ENCODE data around the gene FERMT1. TPM values are rescaled to one million over a fixed set of nuclear protein-coding genes. Genes with fewer than 3 reads are reported as not detected.

Gene FERMT1
- total and polyA plus RNA-seq, 2 of the 13 experiments (the other 11 are each of a cell fraction or from before 2014, with no cell fraction given), result 15.8 to 29.5 TPM

DNA sequence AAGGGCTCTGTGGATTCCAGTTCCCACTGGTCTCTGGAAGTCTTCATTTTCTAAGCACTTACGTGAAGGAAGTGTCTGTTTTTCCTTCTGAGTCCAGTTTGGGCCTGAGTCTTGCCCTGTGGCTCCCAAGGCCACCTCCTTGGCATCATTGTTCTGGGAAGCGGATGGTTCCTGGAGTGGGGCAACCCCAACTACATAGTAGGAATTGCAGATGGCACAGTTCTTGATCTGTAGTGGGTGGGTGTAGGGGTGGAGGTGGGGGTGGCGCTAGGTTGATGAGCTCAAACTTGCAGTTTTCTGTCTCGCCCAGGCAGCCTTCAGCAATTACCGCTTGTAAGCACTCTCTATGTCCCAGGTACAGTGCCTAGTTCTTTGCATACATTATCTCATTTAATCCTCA is 7.2 kb upstream of the FERMT1 start:
- Histone ChIP-seq H3K27me3 (ENCODE audit: control insufficient read depth in 1 of 2, insufficient read depth in 2 of 2, low read length in 2 of 2) (peaks cover 4 to 11% of the 10 kb centered on the region in 2 experiments; a peak in 4 of 5 replicates), H3K4me1 (ENCODE audit: insufficient read depth, low read length) (no peaks in the 10 kb centered on the region), H3K4me2 (ENCODE audit: low read depth, low read length) (no peak overlapping the region), H2AFZ (ENCODE audit: low read length) (no peak overlapping the region), H3K36me3 (replicated peaks in 1 of 2; ENCODE audit: control insufficient read depth in 1 of 2, insufficient read depth in 2 of 2, low read length in 2 of 2) (no peaks in the 10 kb centered on the region), H3K9me3 (ENCODE audit: low read length) (no peaks in the 10 kb centered on the region), H3K4me3 (replicated peaks in 1 of 3; ENCODE audit: insufficient read depth in 1 of 3, low read depth in 2 of 3, low read length in 3 of 3) (no peak overlapping the region), H3K9ac (ENCODE audit: insufficient read depth, low read depth, low read length) (no peak overlapping the region), H3K79me2 (ENCODE audit: insufficient read depth, low read length) (no peaks in the 10 kb centered on the region), H3K27ac (ENCODE audit: extremely low read length, insufficient read depth, low read length) (no peak overlapping the region), H4K20me1 (ENCODE audit: insufficient read depth, low read length) (no peaks in the 10 kb centered on the region)
- WGBS (ENCODE audit: low lambda C conversion rate), result 45% methylated on average over 5 of the region's 5 CpGs
- in situ Hi-C loops (cut with HindIII; ENCODE audit: extremely low pct_ligation_motif_present, low pct_unique_long_range_greater_than_20kb), result loop anchor here (25.0 kb wide), 1 partner anchor 1157 kb away; no protein-coding TSS in a partner anchor
- BruUV-seq (replicated peaks), result no TSS peak
- DNase-seq (ENCODE audit: low spot score), result no peak
- no peak for ATAC-seq
- intact Hi-C loops (cut with micrococcal nuclease; ENCODE audit: unreplicated experiment), result no loop called here
- ChIA-PET CTCF (ENCODE audit: low intra/inter-chr PET ratio, low total read pairs) (no interaction called here), POLR2A (no interaction called here)
- FAIRE-seq, result no peak
- TF ChIP-seq SP140L (CRISPR knock-in tag; IDR thresholded peaks at IDR 0.05; ENCODE audit: borderline replicate concordance) (no peak), KDM1A (CRISPR knock-in tag; IDR thresholded peaks at IDR 0.05) (no peak), GTF2F1 (IDR thresholded peaks at IDR 0.05; ENCODE audit: low read length) (no peak), KMT2A (CRISPR knock-in tag; IDR thresholded peaks at IDR 0.05) (no peak), ZNF878 (CRISPR knock-in tag; IDR thresholded peaks at IDR 0.05) (no peak), SP4 (CRISPR knock-in tag; IDR thresholded peaks at IDR 0.05) (no peak), ISL2 (CRISPR knock-in tag; IDR thresholded peaks at IDR 0.05) (no peak), ZNF124 (CRISPR knock-in tag; IDR thresholded peaks at IDR 0.05) (no peak), MED13 (CRISPR knock-in tag; IDR thresholded peaks at IDR 0.05) (no peak), ZNF570 (CRISPR knock-in tag; IDR thresholded peaks at IDR 0.05; ENCODE audit: borderline replicate concordance) (no peak), ZMAT3 (CRISPR knock-in tag; conservative IDR thresholded peaks at IDR 0.05) (no peak), REXO4 (CRISPR knock-in tag; IDR thresholded peaks at IDR 0.05; ENCODE audit: borderline replicate concordance) (no peak)
- TF ChIP-seq, protein P1, sequence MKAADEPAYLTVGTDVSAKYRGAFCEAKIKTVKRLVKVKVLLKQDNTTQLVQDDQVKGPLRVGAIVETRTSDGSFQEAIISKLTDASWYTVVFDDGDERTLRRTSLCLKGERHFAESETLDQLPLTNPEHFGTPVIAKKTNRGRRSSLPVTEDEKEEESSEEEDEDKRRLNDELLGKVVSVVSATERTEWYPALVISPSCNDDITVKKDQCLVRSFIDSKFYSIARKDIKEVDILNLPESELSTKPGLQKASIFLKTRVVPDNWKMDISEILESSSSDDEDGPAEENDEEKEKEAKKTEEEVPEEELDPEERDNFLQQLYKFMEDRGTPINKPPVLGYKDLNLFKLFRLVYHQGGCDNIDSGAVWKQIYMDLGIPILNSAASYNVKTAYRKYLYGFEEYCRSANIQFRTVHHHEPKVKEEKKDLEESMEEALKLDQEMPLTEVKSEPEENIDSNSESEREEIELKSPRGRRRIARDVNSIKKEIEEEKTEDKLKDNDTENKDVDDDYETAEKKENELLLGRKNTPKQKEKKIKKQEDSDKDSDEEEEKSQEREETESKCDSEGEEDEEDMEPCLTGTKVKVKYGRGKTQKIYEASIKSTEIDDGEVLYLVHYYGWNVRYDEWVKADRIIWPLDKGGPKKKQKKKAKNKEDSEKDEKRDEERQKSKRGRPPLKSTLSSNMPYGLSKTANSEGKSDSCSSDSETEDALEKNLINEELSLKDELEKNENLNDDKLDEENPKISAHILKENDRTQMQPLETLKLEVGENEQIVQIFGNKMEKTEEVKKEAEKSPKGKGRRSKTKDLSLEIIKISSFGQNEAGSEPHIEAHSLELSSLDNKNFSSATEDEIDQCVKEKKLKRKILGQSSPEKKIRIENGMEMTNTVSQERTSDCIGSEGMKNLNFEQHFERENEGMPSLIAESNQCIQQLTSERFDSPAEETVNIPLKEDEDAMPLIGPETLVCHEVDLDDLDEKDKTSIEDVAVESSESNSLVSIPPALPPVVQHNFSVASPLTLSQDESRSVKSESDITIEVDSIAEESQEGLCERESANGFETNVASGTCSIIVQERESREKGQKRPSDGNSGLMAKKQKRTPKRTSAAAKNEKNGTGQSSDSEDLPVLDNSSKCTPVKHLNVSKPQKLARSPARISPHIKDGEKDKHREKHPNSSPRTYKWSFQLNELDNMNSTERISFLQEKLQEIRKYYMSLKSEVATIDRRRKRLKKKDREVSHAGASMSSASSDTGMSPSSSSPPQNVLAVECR (CRISPR knock-in tag; IDR thresholded peaks at IDR 0.05; ENCODE audit: borderline replicate concordance), result no peak
- TF ChIP-seq, protein P2, sequence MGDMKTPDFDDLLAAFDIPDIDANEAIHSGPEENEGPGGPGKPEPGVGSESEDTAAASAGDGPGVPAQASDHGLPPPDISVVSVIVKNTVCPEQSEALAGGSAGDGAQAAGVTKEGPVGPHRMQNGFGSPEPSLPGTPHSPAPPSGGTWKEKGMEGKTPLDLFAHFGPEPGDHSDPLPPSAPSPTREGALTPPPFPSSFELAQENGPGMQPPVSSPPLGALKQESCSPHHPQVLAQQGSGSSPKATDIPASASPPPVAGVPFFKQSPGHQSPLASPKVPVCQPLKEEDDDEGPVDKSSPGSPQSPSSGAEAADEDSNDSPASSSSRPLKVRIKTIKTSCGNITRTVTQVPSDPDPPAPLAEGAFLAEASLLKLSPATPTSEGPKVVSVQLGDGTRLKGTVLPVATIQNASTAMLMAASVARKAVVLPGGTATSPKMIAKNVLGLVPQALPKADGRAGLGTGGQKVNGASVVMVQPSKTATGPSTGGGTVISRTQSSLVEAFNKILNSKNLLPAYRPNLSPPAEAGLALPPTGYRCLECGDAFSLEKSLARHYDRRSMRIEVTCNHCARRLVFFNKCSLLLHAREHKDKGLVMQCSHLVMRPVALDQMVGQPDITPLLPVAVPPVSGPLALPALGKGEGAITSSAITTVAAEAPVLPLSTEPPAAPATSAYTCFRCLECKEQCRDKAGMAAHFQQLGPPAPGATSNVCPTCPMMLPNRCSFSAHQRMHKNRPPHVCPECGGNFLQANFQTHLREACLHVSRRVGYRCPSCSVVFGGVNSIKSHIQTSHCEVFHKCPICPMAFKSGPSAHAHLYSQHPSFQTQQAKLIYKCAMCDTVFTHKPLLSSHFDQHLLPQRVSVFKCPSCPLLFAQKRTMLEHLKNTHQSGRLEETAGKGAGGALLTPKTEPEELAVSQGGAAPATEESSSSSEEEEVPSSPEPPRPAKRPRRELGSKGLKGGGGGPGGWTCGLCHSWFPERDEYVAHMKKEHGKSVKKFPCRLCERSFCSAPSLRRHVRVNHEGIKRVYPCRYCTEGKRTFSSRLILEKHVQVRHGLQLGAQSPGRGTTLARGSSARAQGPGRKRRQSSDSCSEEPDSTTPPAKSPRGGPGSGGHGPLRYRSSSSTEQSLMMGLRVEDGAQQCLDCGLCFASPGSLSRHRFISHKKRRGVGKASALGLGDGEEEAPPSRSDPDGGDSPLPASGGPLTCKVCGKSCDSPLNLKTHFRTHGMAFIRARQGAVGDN (CRISPR knock-in tag; IDR thresholded peaks at IDR 0.05), result no peak
- TF ChIP-seq, protein P3, sequence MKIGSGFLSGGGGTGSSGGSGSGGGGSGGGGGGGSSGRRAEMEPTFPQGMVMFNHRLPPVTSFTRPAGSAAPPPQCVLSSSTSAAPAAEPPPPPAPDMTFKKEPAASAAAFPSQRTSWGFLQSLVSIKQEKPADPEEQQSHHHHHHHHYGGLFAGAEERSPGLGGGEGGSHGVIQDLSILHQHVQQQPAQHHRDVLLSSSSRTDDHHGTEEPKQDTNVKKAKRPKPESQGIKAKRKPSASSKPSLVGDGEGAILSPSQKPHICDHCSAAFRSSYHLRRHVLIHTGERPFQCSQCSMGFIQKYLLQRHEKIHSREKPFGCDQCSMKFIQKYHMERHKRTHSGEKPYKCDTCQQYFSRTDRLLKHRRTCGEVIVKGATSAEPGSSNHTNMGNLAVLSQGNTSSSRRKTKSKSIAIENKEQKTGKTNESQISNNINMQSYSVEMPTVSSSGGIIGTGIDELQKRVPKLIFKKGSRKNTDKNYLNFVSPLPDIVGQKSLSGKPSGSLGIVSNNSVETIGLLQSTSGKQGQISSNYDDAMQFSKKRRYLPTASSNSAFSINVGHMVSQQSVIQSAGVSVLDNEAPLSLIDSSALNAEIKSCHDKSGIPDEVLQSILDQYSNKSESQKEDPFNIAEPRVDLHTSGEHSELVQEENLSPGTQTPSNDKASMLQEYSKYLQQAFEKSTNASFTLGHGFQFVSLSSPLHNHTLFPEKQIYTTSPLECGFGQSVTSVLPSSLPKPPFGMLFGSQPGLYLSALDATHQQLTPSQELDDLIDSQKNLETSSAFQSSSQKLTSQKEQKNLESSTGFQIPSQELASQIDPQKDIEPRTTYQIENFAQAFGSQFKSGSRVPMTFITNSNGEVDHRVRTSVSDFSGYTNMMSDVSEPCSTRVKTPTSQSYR (CRISPR knock-in tag; IDR thresholded peaks at IDR 0.05; ENCODE audit: borderline replicate concordance), result no peak
